Measurements from ENCODE around the gene KPNA6.
"Not testable (repeated sequence)": the region's sequence is repeated elsewhere in the genome, so short reads cannot be mapped to it uniquely, and the experiment has no call there.

The KPNA6 gene

GRCh38 chr1:32107742-32108661 is at the start of gene KPNA6:
Gene KPNA6, plus strand, starts transcription at chr1:32108056. Its CDS starts 75 bp downstream, at chr1:32108131.
- peak; percentile 76 for DNase-seq

GRCh38 chr1:32060914-32061313 is 46.9 kb upstream of the KPNA6 start:
- DNase-seq, result no peak

- DNase-seq, result no peak
Measured at GRCh38 chr1:32062867-32063230, 45.0 kb upstream of the KPNA6 start.

- DNase-seq, result no peak
Measured at GRCh38 chr1:32063261-32063681, 44.6 kb upstream of the KPNA6 start.

GRCh38 chr1:32065613-32066488 is 42.0 kb upstream of the KPNA6 start:
- DNase-seq, result not testable (repeated sequence)

- DNase-seq, result no peak
Measured at GRCh38 chr1:32066489-32066873, 41.4 kb upstream of the KPNA6 start.

- no peak for DNase-seq
Measured at GRCh38 chr1:32068957-32069588, 38.8 kb upstream of the KPNA6 start.

GRCh38 chr1:32071758-32072621 is 35.9 kb upstream of the KPNA6 start:
- DNase-seq, result no peak

GRCh38 chr1:32072622-32073298 is 35.1 kb upstream of the KPNA6 start, which contains the start of gene TMEM39B:
Gene TMEM39B, plus strand, starts transcription at chr1:32072939. Its CDS starts 109 bp downstream, at chr1:32073048.
- peak; percentile 88 for DNase-seq

- DNase-seq, result no peak
Measured at GRCh38 chr1:32073299-32074229, 34.3 kb upstream of the KPNA6 start.

- no peak for DNase-seq
Measured at GRCh38 chr1:32074841-32075240, 33.0 kb upstream of the KPNA6 start.

- DNase-seq, result no peak
Measured at GRCh38 chr1:32077451-32077850, 30.4 kb upstream of the KPNA6 start.

GRCh38 chr1:32082022-32082421 is 25.8 kb upstream of the KPNA6 start:
- no peak for DNase-seq

- not testable (repeated sequence) for DNase-seq
Measured at GRCh38 chr1:32086381-32086780, 21.5 kb upstream of the KPNA6 start.

GRCh38 chr1:32091176-32091575 is 16.7 kb upstream of the KPNA6 start:
- no peak for DNase-seq

- no peak for DNase-seq
Measured at GRCh38 chr1:32091591-32091990, 16.3 kb upstream of the KPNA6 start.

GRCh38 chr1:32094746-32095521 is 12.9 kb upstream of the KPNA6 start:
- no peak for DNase-seq

GRCh38 chr1:32099426-32099825 is 8.4 kb upstream of the KPNA6 start:
- no peak for DNase-seq

GRCh38 chr1:32100359-32100758 is 7.5 kb upstream of the KPNA6 start:
- DNase-seq, result no peak
